Eye (tissue), 1 donor: ENCODE data around the gene PAPOLB.
"Not testable (repeated sequence)": the region's sequence is repeated elsewhere in the genome, so short reads cannot be mapped to it uniquely, and the experiment has no call there.

Experiments
- DNase-seq: peaks from one replicate; pipeline ENCODE4 v3.0.0-alpha.2; 2015

The PAPOLB gene

DNA sequence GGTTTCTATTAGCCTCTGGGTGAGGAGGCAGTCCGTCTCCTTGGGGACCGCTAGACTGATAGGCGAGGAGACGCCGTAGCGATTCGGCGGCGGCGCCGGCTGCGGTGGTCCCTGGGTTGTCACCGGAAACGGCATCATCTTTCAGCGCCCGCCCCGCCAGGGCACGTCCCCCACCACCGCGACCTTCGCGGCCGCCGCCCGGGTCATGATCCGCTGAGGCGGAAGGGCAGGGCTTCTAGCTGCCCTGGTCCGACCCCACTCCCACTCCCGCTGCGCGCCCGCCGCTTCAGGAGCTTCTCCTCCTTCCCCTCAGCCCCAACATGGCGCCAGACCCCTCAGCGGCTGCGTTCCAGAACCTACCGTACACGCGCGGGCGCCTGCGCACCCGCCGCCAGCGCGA is at the start of gene PAPOLB:
PAPOLB (minus strand) TSS at position 358 of the 400 bp plus-strand sequence; CDS start at position 138, 220 bp downstream.
- peak; percentile 67 for DNase-seq

DNA sequence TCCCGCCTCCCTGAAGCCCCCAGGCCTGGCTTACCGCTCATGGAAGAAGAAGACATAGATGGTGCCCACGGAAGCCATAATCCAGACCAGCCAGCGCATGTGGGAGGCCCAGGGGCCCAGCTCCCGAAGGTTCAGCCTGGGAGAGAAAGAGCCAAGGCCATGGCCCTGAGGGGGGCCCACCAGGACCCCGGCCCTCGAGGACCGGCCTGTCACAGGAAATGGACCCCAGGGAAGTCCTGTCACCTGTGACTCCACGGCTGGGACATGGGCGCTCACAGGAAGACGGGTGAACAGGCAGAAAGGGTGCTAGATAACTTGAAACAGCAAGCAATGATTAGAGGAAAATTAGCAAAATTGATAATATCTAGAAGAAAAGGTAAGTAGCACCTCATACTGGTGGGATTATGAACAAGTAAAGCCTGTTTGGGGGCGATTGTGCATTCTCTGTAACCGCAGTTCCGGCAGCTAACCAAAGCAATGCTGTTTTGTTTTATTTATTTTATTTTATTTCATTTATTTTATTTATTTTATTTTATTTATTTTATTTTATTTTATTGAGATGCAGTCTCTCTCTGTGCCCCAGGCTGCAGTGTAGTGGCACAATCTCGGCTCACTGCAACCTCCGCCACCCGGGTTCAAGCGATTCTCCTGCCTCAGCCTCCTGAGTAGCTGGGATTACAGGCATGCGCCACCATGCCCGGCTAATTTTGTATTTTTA is 49.4 kb upstream of the PAPOLB start:
- DNase-seq = no peak

- DNase-seq = no peak
Measured at GRCh38 chr7:4906682-4907081, 44.9 kb upstream of the PAPOLB start.

DNA sequence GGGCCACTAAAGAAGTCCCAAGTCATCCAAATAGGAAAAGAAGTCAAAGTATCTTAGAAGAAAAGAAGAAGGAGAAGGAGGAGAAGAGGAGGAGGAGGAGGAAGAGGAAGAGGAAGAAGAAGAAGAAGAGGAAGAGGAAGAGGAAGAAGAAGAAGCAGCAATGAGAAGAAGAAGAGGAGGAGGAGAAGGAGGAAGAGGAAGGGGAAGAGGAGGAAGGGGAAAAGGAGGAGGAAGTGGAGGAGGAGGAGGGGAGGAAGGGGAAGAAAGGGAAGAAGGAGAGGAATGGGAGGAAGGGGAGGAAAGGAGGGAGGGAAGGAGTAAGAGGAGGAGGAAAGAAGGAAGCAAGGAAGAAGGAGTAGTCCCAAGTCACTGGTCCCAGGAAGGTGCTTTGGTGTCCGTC is 43.3 kb upstream of the PAPOLB start:
- DNase-seq = no peak

- no peak for DNase-seq
Measured at GRCh38 chr7:4904346-4904745, 42.5 kb upstream of the PAPOLB start.

GRCh38 chr7:4895766-4896165 is 33.9 kb upstream of the PAPOLB start:
- DNase-seq = no peak

- DNase-seq = no peak
Measured at GRCh38 chr7:4894482-4894881, 32.7 kb upstream of the PAPOLB start.

GRCh38 chr7:4893929-4894475 is 32.2 kb upstream of the PAPOLB start:
- DNase-seq = no peak

DNA sequence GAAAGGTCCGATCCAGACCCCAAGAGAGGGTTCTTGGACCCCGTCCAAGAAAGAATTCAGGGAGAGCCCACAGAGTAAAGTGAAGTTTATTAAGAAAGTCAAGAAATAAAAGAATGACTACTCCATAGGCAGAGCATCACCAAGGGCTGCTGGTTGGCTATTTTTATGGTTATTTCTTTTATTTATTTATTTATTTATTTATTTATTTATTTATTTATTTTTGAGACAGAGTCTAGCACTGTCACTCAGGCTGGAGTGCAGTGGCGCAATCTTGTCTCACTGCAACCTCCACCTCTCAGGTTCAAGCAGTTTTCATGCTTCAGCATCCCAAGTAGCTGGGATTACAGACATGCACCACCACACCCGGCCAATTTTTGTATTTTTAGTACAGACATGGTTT is 31.4 kb upstream of the PAPOLB start:
- not testable (repeated sequence) for DNase-seq

GRCh38 chr7:4891522-4891921 is 29.7 kb upstream of the PAPOLB start:
- DNase-seq = not testable (repeated sequence)

- DNase-seq = no peak
Measured at GRCh38 chr7:4889682-4890081, 27.9 kb upstream of the PAPOLB start.

- no peak for DNase-seq
Measured at GRCh38 chr7:4888161-4888560, 26.3 kb upstream of the PAPOLB start.

GRCh38 chr7:4886671-4887070 is 24.8 kb upstream of the PAPOLB start:
- no peak for DNase-seq

DNA sequence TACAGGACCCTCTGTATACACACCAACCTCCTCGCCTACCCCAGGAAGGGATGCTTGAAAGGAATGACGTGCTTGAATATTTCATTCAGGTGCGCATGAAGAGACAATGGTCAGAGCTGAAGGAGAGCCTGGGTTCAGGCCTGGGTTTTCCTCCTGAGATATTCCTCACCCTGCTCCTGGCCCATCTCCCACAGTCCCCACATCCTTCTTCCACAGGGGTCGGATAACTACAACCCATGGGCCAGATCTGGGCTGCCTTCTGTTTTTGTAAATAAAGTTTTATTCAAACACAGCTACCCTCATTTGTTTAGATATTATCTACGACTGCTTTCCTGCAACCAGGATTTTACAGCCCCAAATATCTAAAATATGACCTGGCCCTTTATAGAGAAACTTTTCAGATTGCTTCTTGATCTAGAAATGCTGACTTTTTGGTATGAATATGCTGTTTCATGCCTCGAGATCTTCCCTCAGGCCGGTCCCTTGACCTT is 23.5 kb upstream of the PAPOLB start:
- no peak for DNase-seq

- no peak for DNase-seq
Measured at GRCh38 chr7:4884164-4884563, 22.3 kb upstream of the PAPOLB start.

DNA sequence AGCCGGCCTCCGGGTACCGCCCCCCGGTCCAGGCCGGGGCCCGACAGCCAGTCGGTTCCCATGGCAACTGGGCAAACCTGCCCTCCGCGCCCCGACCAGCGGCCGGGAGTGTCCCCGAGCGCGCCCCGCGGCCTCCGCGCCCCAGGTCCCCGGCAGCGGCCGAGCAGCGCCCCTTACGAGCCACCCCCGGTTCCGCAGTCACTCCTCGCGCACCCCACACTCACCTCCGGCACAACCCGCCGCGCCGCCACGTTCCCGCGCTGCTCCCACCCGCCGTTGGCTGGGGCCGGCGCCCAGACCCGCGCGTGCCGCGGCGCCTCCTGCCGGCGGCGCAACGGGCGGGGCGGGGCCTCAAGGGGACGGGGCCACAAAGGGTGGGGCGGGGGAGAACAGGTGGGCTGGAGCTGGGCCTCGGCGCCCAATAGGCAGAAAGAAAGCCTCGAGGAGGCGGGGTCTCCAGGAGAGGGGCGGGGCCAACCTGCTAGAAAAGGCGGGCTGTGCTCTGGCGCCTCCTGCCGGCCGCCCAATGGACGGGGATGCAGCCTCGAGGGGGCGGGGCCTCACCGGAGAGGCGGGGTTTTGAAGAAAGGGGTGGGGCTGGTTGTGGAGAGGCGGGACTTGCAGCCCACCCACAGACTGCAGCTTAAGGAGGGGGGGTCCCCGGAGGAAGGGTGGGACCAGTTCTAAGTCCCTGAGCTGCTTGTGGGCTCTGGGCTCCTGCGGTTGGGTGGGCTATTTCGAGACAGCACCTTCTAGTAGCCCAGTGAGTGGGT is 21.7 kb upstream of the PAPOLB start, which contains the start of gene RADIL:
RADIL (minus strand) TSS at position 345 of the 773 bp plus-strand sequence. CDS start 5,577 bp downstream, outside the sequence.
- DNase-seq = peak; percentile 97

GRCh38 chr7:4883033-4883371 is 21.2 kb upstream of the PAPOLB start:
- DNase-seq = no peak

DNA sequence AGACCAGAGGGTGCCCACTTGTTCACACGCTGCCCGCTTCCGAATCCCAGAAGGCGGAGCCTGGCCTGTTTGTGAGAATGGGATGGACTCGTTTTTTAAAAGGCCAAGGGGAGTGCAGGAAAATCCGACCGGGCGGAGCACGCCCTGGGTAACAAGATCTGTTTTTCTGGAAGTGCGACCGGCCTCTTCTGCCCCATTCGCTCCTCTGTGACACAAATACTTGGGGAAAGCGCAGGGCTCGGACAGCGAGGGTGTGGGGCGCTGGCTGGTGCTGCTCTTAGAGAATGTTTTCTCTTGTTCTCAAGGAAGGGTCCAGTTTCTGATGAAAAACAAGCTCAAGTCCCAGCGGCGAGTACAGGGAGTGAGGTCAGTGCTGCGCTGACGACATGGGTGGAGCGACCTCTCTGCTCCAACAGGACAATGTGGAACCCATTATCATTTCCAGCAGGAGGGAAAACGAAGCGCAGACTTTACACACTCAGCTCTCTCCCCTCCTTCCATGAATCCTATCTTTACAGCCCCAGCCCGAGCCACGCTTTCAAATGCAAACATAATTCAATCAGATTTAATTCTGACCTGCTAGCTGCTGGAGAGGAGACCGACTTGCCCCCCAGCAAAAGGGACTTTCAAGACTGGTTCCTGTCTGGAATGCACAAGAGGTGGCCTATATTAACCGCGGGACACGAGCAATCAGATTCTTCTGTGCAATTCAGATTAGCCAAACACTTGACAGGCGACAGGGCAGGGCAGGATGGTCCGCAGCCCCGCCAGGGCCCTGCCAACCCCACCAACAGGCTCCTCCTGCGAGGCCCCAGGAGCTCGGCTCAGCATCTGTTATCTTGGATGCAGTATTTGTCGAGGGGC is 20.6 kb upstream of the PAPOLB start:
- DNase-seq = peak; percentile 87

- peak; percentile 37 for DNase-seq
Measured at GRCh38 chr7:4880218-4880617, 18.4 kb upstream of the PAPOLB start.

- DNase-seq = no peak
Measured at GRCh38 chr7:4879396-4880081, 17.7 kb upstream of the PAPOLB start.

DNA sequence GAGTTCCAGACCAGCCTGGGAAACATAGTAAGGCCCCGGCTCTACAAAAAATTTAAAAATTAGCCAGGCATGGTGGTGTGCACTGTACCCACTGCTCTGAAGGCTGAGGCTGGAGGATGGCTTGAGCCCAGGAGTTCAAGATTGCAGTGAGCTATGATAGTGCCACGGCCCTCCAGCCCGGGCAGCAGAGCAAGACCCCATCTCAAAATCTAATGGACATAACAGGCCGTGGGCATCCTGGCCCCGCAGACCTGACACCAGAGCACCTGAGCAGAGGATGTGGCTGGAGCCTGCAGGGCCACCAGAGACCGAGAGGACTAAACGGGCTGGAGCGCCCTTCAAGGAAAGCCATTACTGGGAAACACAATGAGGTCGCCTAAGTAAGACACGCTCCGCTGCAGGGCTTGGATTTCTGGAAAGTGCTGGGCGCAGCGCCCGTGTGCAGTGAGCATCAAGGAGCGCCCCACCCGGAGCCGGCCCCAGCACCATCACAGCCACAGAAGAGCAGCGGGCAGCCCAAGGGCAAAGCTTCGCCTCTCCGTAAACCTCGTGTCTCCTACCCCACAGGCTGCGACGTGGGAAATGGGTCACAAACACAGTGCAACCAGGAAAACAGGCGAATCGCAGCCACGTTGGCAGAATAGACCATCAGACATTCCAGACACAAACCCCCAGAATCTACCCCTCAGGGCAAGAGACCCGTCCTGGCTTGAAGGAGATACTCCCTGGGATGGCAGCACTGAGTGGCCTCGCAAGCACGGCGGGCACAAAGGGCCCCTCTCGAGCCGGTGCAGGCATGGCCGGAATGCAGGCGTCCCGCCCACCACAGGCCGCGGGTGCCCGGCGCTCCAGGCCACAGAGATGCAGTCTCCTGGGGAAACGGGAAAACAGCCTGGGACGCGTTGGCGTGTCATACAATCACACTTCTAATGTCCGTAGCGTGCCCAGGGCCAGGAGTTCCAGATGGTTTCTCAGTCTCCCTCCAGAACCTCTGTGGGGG is 16.8 kb upstream of the PAPOLB start:
- peak; percentile 39 for DNase-seq
